Transverse colon (tissue), 4 donors: Measurements from ENCODE around the gene GMEB1. TPM values are rescaled to one million over a fixed set of nuclear protein-coding genes. Genes with fewer than 3 reads are reported as not detected.
A peak's percentile ranks its signal among the peaks of the same experiment; 100 is the strongest.

Experiments
- DNase-seq: peaks from one replicate; pipeline ENCODE4 v3.0.0-alpha.2; 2019
- H3K27ac ChIP-seq, 4 donors: fragments of 200-600 bp; sonication (generic); 2 replicates each; pipeline ENCODE4 v1.5.1; 2016 to 2018; ENCODE audit warnings: inconsistent platforms in 4 of 4
- H3K27me3 ChIP-seq: fragments of 200-600 bp; sonication (generic); 2 replicates; pipeline ENCODE4 v1.5.1; 2017; ENCODE audit warnings: inconsistent platforms
- H3K36me3 ChIP-seq, 4 donors: fragments of 200-600 bp; sonication (generic); 2 replicates each; pipeline ENCODE4 v1.5.1; 2017 to 2019; ENCODE audit warnings: inconsistent platforms in 4 of 4
- H3K4me1 ChIP-seq, 4 donors: fragments of 200-600 bp; sonication (generic); 2 replicates each; pipeline ENCODE4 v1.5.1; 2017 to 2020; ENCODE audit warnings: inconsistent platforms in 4 of 4
- H3K4me3 ChIP-seq, 4 donors: fragments of 200-600 bp; sonication (generic); 1 replicate in 1 of 4; 2 replicates in 3 of 4; pipeline versions ENCODE4 v1.5.1 to v1.6.1; 2017 to 2019; ENCODE audit warnings: inconsistent platforms in 4 of 4
- H3K9me3 ChIP-seq, 2 donors: fragments of 200-600 bp; sonication (generic); 2 replicates each; pipeline ENCODE4 v1.5.1; 2017 to 2019; ENCODE audit warnings: inconsistent platforms in 2 of 2
- CTCF ChIP-seq, 5 experiments: fragments of 200-600 bp in 3 of 5; fragments of 450-650 bp in 2 of 5; sonication (generic) in 3 of 5; IDR thresholded peaks; 1 replicate in 2 of 5; 2 replicates in 3 of 5; pipeline ENCODE4 v1.5.1; 2016 to 2017; ENCODE audit warnings: antibody characterized with exemption in 5 of 5, inconsistent platforms in 3 of 5, mild to moderate bottlenecking in 2 of 5, moderate library complexity in 1 of 5
- EP300 ChIP-seq: sonication (generic); formaldehyde crosslinking; IDR thresholded peaks from one replicate; pipeline ENCODE4 v1.6.1; 2017; ENCODE audit warnings: antibody characterized with exemption, low read depth
- POLR2A ChIP-seq: fragments of 450-650 bp; IDR thresholded peaks from one replicate; pipeline ENCODE4 v1.6.1; 2016; ENCODE audit warnings: antibody characterized with exemption, mild to moderate bottlenecking, moderate library complexity
- POLR2AphosphoS5 ChIP-seq, 3 donors: sonication (generic); formaldehyde crosslinking; IDR thresholded peaks; one replicate each; pipeline ENCODE4 v1.6.1; 2016; ENCODE audit warnings: antibody characterized with exemption in 3 of 3
- WGBS, 2 donors: methylation state at CpG; one replicate each; pipeline ENCODE4 v1.1.5; 2018; ENCODE audit warnings: low coverage in 1 of 2; 5-methylcytosine and 5-hydroxymethylcytosine counted together
- in situ Hi-C, 4 donors: fragments of 200-750 bp; cut with MboI; loops; one replicate each; pipeline versions ENCODE4 v1.15.0 to v1.15.1; 2017; ENCODE audit warnings: low sequenced_read_pairs in 3 of 4, low pct_ligation_motif_present in 1 of 4, low pct_unique_long_range_greater_than_20kb in 1 of 4
- intact Hi-C: fragments of 100-400 bp; cut with DNase I; formaldehyde crosslinking; loops from one replicate; pipeline ENCODE4 v1.15.1; 2023; ENCODE audit warnings: low total_unique reads
- total RNA-seq, 4 donors: library from RNA; depleted of rRNA; stranded (reverse); fragments of >200 nt; gene quantifications; one replicate each; pipeline ENCODE4 v1.1.0, GENCODE V29; 2016

The GMEB1 gene
- total RNA-seq, 4 donors from 2014 or later = 4.4 to 10.4 (median 7.2) TPM

DNA sequence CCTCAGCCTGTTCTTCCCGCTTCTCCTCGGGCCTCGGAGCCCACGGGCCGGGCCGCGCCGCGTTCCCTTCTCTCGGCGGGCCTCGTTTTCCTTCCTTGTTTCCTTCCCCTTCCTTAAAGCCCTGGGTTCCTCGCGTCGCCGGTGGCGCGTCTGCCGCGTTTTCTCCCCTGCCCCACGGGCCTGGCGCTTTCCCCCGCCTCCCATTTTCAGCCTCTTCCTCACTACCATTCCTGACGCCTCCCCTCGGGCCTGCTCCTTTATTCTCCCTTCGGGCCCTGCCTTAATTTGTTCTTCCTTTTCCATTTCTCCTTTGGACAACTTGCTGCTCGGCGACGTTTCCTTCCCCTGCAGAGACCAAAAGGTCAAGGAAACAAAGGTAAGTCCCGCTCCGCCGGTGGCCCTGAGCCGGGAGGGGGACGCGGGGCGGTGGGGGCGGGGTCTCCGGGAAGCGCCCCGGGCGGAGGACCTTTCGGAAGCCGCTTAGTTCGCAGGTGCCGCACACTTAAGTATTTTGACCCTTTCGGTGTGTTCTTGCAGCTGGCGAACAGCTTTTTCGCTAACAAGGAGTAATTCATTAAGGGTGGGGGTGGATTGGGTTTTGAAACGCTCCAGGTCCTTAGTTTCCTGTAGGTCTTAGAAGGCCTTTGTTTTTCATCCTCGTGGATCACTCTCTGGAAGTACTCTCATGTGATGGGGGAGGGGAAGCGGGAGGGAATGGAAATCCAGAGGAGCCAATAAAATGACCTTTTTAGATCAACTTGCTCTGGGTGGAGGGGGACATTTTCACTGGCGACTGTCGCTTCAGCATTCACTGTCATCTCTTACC, 68.9 kb downstream of the GMEB1 start:
- in situ Hi-C loops = no loop called here
- DNase-seq = peak; percentile 56
- TF ChIP-seq EP300 (no peak), CTCF (IDR thresholded peaks at IDR 0.05) (no peak), POLR2AphosphoS5 (IDR thresholded peaks at IDR 0.05) (no peak), POLR2A (no peak)
- 1% methylated on average over 18 to 53 of the region's 53 CpGs for WGBS, 2 donors
- peak overlapping the region; percentile 95 to 99 (median 99) for H3K27ac ChIP-seq
- peaks cover 0 to 25% (median 11%) of the 10 kb centered on the region in 4 donors for H3K36me3 ChIP-seq
- intact Hi-C loops = no loop called here
- no peaks in the 10 kb centered on the region for H3K9me3 ChIP-seq
- peaks cover 16 to 61% (median 26%) of the 10 kb centered on the region in 4 donors for H3K4me1 ChIP-seq
- H3K4me3 ChIP-seq = peak overlapping the region; percentile 65 to 96 (median 95)
- no peaks in the 10 kb centered on the region for H3K27me3 ChIP-seq

DNA sequence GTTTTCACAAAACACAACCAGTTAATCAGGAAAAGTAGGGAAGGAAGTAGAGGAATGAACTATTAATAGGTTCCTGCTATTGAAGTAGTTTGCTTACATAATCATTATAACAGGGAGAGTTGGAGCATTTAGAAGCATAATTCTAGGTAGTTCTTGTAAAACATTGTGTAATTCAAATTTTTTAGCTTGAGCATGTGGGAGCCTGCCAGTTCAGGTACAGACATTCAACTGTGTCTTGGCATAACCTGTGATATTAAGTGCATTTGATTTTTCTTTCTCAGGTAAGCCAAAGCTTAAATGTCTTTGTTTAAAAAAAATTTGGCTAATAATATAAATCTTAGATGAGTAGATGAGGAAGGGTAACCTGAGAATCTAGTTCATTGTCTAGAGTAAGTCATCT, 71.5 kb downstream of the GMEB1 start:
- H3K4me3 ChIP-seq = no peak overlapping the region
- H3K27ac ChIP-seq = no peak overlapping the region
- in situ Hi-C loops = no loop called here
- H3K9me3 ChIP-seq = no peaks in the 10 kb centered on the region
- H3K4me1 ChIP-seq = peaks cover 16 to 69% (median 35%) of the 10 kb centered on the region in 4 donors
- H3K36me3 ChIP-seq = peaks cover 0 to 47% (median 19%) of the 10 kb centered on the region in 4 donors
- no peaks in the 10 kb centered on the region for H3K27me3 ChIP-seq
- DNase-seq = no peak
- intact Hi-C loops = no loop called here
- TF ChIP-seq CTCF (IDR thresholded peaks at IDR 0.05) (no peak), POLR2AphosphoS5 (IDR thresholded peaks at IDR 0.05) (no peak), POLR2A (no peak), EP300 (no peak)

DNA sequence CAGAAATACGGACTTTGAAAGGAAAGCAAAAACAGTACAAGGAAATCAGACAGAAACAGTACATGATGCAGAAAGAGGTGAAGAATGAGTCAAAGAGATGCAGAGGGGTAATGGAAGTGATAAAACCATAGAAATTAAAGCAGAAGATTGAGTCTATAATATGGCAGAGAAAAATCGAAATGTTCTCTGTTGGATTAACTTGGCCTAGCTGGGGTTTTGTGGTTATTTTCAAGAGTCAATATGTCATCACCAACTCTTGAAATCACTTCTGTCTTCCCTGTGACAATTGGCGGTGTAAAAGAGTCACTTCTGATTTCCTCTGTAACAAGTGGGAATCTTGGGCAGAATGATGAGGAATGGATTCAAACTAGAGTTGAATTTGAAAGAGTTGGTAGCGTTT, 75.6 kb downstream of the GMEB1 start:
- Histone ChIP-seq H3K4me1 (peaks cover 16 to 85% (median 51%) of the 10 kb centered on the region in 4 donors), H3K27me3 (no peaks in the 10 kb centered on the region), H3K36me3 (peaks cover 0 to 41% (median 15%) of the 10 kb centered on the region in 4 donors), H3K9me3 (no peaks in the 10 kb centered on the region), H3K27ac (no peak overlapping the region), H3K4me3 (no peak overlapping the region)
- DNase-seq = no peak
- TF ChIP-seq EP300 = no peak
- TF ChIP-seq CTCF (IDR thresholded peaks at IDR 0.05) = no peak
- 62 to 65% methylated on average over 4 of the region's 4 CpGs for WGBS, 2 donors
- intact Hi-C loops (no loop called here), in situ Hi-C loops (no loop called here)

DNA sequence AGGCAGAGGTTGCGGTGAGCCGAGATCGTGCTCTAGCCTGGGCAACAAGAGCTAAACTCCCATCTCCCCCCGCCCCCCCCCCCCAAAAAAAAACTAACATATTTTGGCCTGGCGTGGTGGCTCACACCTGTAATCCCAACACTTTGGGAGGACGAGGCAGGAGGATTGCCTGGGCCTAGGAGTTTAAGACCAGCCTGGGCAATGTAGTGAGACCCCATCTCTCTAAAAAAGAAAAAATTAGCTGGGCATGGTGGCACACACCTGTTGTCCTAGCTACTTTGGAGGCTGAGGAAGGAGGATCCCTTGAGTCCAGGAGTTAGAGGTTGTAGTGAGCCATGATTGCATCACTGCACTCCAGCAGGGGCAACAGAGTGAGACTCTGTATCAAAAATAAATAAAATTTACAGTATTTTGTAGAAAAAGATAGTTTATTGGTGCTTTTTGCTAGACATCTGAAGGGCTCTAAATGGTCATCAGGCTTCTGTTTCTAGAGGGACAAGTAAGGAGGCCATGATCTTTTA, 77.1 kb downstream of the GMEB1 start:
- H3K4me3 ChIP-seq = no peak overlapping the region

More for the DNA sequence above, 77.1 kb downstream of the GMEB1 start:
- intact Hi-C loops (no loop called here), in situ Hi-C loops (no loop called here)
- H3K9me3 ChIP-seq = no peaks in the 10 kb centered on the region
- H3K27me3 ChIP-seq = no peaks in the 10 kb centered on the region
- no peak for DNase-seq
- H3K27ac ChIP-seq = no peak overlapping the region
- H3K36me3 ChIP-seq = peaks cover 0 to 28% (median 11%) of the 10 kb centered on the region in 4 donors
- H3K4me1 ChIP-seq = peaks cover 21 to 85% (median 59%) of the 10 kb centered on the region in 4 donors
- 92% methylated on average over 6 of the region's 6 CpGs; no CpG with 5 or more reads in 1 of the 2 donors for WGBS, 2 donors
- TF ChIP-seq EP300 (no peak), CTCF (IDR thresholded peaks at IDR 0.05) (no peak), POLR2AphosphoS5 (IDR thresholded peaks at IDR 0.05) (no peak), POLR2A (no peak)
